ENCODE results near the gene ADAMTS7.
A peak's percentile ranks its signal among the peaks of the same experiment; 100 is the strongest.
"Not testable (repeated sequence)": the region's sequence is repeated elsewhere in the genome, so short reads cannot be mapped to it uniquely, and the experiment has no call there.

ADAMTS7 gene

GRCh38 chr15:78763796-78764241 lies 47.4 kb downstream of the ADAMTS7 start:
- TF ChIP-seq CTCF (IDR thresholded peaks at IDR 0.05; ENCODE audit: insufficient read depth, low read length, poor library complexity, severe bottlenecking): no peak
- Histone ChIP-seq H3K4me3 (replicated peaks; ENCODE audit: low read depth, low read length) (no peak overlapping the region), H3K27me3 (replicated peaks; ENCODE audit: control insufficient read depth, insufficient read depth, low read length) (no peaks in the 10 kb centered on the region), H3K36me3 (ENCODE audit: control insufficient read depth, insufficient read depth, low read length) (no peaks in the 10 kb centered on the region)
- DNase-seq (ENCODE audit: extremely low read depth, insufficient read length): no peak

GRCh38 chr15:78762985-78763795 lies 48.1 kb downstream of the ADAMTS7 start:
- no peak for TF ChIP-seq CTCF (IDR thresholded peaks at IDR 0.05; ENCODE audit: insufficient read depth, low read length, poor library complexity, severe bottlenecking)
- H3K4me3 ChIP-seq (replicated peaks; ENCODE audit: low read depth, low read length): no peak overlapping the region
- no peaks in the 10 kb centered on the region for H3K36me3 ChIP-seq (ENCODE audit: control insufficient read depth, insufficient read depth, low read length)
- DNase-seq (ENCODE audit: extremely low read depth, insufficient read length): no peak
- H3K27me3 ChIP-seq (replicated peaks; ENCODE audit: control insufficient read depth, insufficient read depth, low read length): no peaks in the 10 kb centered on the region

GRCh38 chr15:78762386-78762961 lies 48.8 kb downstream of the ADAMTS7 start:
- not testable (repeated sequence) for H3K27me3 ChIP-seq (replicated peaks; ENCODE audit: control insufficient read depth, insufficient read depth, low read length); DNase-seq (ENCODE audit: extremely low read depth, insufficient read length); H3K4me3 ChIP-seq (replicated peaks; ENCODE audit: low read depth, low read length); H3K36me3 ChIP-seq (ENCODE audit: control insufficient read depth, insufficient read depth, low read length)

GRCh38 chr15:78761891-78762385 lies 49.3 kb downstream of the ADAMTS7 start:
- H3K36me3 ChIP-seq (ENCODE audit: control insufficient read depth, insufficient read depth, low read length): no peaks in the 10 kb centered on the region
- DNase-seq (ENCODE audit: extremely low read depth, insufficient read length): no peak
- no peaks in the 10 kb centered on the region for H3K27me3 ChIP-seq (replicated peaks; ENCODE audit: control insufficient read depth, insufficient read depth, low read length)
- no peak for TF ChIP-seq CTCF (IDR thresholded peaks at IDR 0.05; ENCODE audit: insufficient read depth, low read length, poor library complexity, severe bottlenecking)
- H3K4me3 ChIP-seq (replicated peaks; ENCODE audit: low read depth, low read length): no peak overlapping the region

GRCh38 chr15:78761475-78761874 lies 49.8 kb downstream of the ADAMTS7 start:
- not testable (repeated sequence) for H3K36me3 ChIP-seq (ENCODE audit: control insufficient read depth, insufficient read depth, low read length); H3K4me3 ChIP-seq (replicated peaks; ENCODE audit: low read depth, low read length); H3K27me3 ChIP-seq (replicated peaks; ENCODE audit: control insufficient read depth, insufficient read depth, low read length)
- DNase-seq (ENCODE audit: extremely low read depth, insufficient read length): peak; percentile 80

GRCh38 chr15:78761020-78761419 lies 50.2 kb downstream of the ADAMTS7 start:
- DNase-seq (ENCODE audit: extremely low read depth, insufficient read length): peak; percentile 48
- H3K27me3 ChIP-seq (replicated peaks; ENCODE audit: control insufficient read depth, insufficient read depth, low read length): no peaks in the 10 kb centered on the region
- H3K4me3 ChIP-seq (replicated peaks; ENCODE audit: low read depth, low read length): no peak overlapping the region
- H3K36me3 ChIP-seq (ENCODE audit: control insufficient read depth, insufficient read depth, low read length): no peaks in the 10 kb centered on the region
- no peak for TF ChIP-seq CTCF (IDR thresholded peaks at IDR 0.05; ENCODE audit: insufficient read depth, low read length, poor library complexity, severe bottlenecking)

GRCh38 chr15:78760091-78760882 lies 51.0 kb downstream of the ADAMTS7 start:
- H3K4me3 ChIP-seq (replicated peaks; ENCODE audit: low read depth, low read length): not testable (repeated sequence)
- peak; percentile 61 for DNase-seq (ENCODE audit: extremely low read depth, insufficient read length)

GRCh38 chr15:78759361-78759998 lies 51.8 kb downstream of the ADAMTS7 start:
- not testable (repeated sequence) for H3K27me3 ChIP-seq (replicated peaks; ENCODE audit: control insufficient read depth, insufficient read depth, low read length); H3K4me3 ChIP-seq (replicated peaks; ENCODE audit: low read depth, low read length); H3K36me3 ChIP-seq (ENCODE audit: control insufficient read depth, insufficient read depth, low read length); DNase-seq (ENCODE audit: extremely low read depth, insufficient read length)

More at GRCh38 chr15:78760091-78760882, 51.0 kb downstream of the ADAMTS7 start:
- H3K27me3 ChIP-seq (replicated peaks; ENCODE audit: control insufficient read depth, insufficient read depth, low read length); H3K36me3 ChIP-seq (ENCODE audit: control insufficient read depth, insufficient read depth, low read length): not testable (repeated sequence)

Data from GM06990 (cell line).